ENCODE data around the gene MTF1. TPM values are rescaled to one million over a fixed set of nuclear protein-coding genes. Genes with fewer than 3 reads are reported as not detected.

Gene MTF1
- total RNA-seq, 1 experiment from 2014 or later = 21.2 TPM

GRCh38 chr1:37851262-37851661 lies 8.1 kb downstream of the MTF1 start:
- Histone ChIP-seq H2AFZ (ENCODE audit: low read depth, low read length, poor library complexity, severe bottlenecking) (no peak overlapping the region), H3K4me1 (ENCODE audit: control insufficient read depth in 1 of 2, insufficient read depth in 2 of 2, low read length in 2 of 2) (no peaks in the 10 kb centered on the region), H3K4me2 (ENCODE audit: low read length) (no peak overlapping the region), H3K36me3 (ENCODE audit: control insufficient read depth in 1 of 2, insufficient read depth in 2 of 2, low read length in 2 of 2) (peaks cover 4 to 14% of the 10 kb centered on the region in 2 experiments; a peak in 2 of 4 replicates), H3K27ac (ENCODE audit: low read depth, low read length) (no peak overlapping the region), H3K79me2 (ENCODE audit: insufficient read depth, low read length) (peaks cover 90% of the 10 kb centered on the region), H3K27me3 (ENCODE audit: insufficient read depth, low read length) (no peaks in the 10 kb centered on the region), H3K4me3 (replicated peaks in 1 of 2; ENCODE audit: low read depth in 1 of 2, low read length in 2 of 2) (no peak overlapping the region), H3K9ac (ENCODE audit: low read length) (no peak overlapping the region), H3K9me2 (ENCODE audit: insufficient read depth) (no peaks in the 10 kb centered on the region), H3K9me3 (ENCODE audit: control insufficient read depth in 1 of 2, insufficient read depth in 1 of 2, low read depth in 1 of 2, low read length in 2 of 2) (no peaks in the 10 kb centered on the region), H4K20me1 (ENCODE audit: insufficient read depth) (peaks cover 4% of the 10 kb centered on the region; the same call in 1 of the 2 replicates)
- CTCF ChIA-PET = interaction anchor here (2.0 kb wide), 1 partner anchor 8 kb away, joined by 10 read pairs; the partner anchor contains the start of gene MTF1
- POLR2A ChIA-PET = interaction anchor here (0.6 kb wide), 1 partner anchor 8 kb away, joined by 3 read pairs; the partner anchor contains the start of gene MTF1
- RAD21 ChIA-PET (ENCODE audit: low non-redundant PET in 1 of 2, low total read pairs in 2 of 2, uncharacterized antibody in 2 of 2, unreplicated experiment in 2 of 2) = no interaction called here
- no peak for DNase-seq (ENCODE audit: low read depth, low spot score)
- ATAC-seq = no peak
- intact Hi-C loops (cut with micrococcal nuclease) = no loop called here
- TF ChIP-seq RAD21 (IDR thresholded peaks at IDR 0.05; ENCODE audit: low read depth) = no peak
- TF ChIP-seq EZH2 (IDR thresholded peaks at IDR 0.05) = no peak
- TF ChIP-seq SRF (IDR thresholded peaks at IDR 0.05; ENCODE audit: low read depth) = no peak
- no peak for TF ChIP-seq EGR1 (IDR thresholded peaks at IDR 0.05; ENCODE audit: low read depth)
- TF ChIP-seq TCF7L2 (IDR thresholded peaks at IDR 0.05; ENCODE audit: borderline replicate concordance, extremely low read depth, insufficient read depth, insufficient read length) = no peak
- no peak for TF ChIP-seq ELF1 (IDR thresholded peaks at IDR 0.05; ENCODE audit: borderline replicate concordance, low read depth)
- no peak for TF ChIP-seq POLR2A (IDR thresholded peaks at IDR 0.05; ENCODE audit: borderline replicate concordance, extremely low read depth, insufficient read depth, insufficient read length)
- BruUV-seq (replicated peaks) = no TSS peak

DNA sequence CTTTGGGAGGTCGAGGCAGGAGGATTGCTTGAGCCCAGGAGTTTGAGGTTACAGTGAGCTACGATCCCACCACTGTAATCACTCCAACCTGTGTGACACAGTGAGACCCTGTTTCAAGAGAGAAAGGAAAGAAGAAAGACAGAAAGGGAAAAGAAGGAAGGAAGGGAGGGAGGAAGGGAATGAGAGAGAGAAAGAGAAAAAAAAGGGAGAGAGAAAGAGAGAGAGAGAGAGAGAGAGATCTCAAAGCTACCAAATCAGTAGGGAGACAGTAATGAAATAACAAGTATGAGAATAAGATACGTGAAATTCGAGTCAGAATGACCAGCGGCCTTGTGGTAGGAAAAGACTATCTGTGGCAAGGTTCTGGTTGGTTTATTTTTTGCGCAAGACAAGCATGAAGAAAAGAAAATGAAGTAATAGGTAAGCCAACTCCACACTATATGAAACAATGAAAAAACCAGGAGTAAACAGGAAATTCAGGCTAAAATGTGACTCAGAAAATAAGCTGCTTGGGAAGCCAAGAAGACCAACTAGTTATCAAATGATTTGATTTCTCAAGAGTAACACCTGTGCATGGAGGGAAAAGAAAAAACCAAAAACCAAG lies 8.9 kb downstream of the MTF1 start:
- TF ChIP-seq EZH2 (IDR thresholded peaks at IDR 0.05) = no peak
- TF ChIP-seq, protein P1, sequence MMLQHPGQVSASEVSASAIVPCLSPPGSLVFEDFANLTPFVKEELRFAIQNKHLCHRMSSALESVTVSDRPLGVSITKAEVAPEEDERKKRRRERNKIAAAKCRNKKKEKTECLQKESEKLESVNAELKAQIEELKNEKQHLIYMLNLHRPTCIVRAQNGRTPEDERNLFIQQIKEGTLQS (IDR thresholded peaks at IDR 0.05) = no peak
- TF ChIP-seq, protein P2, sequence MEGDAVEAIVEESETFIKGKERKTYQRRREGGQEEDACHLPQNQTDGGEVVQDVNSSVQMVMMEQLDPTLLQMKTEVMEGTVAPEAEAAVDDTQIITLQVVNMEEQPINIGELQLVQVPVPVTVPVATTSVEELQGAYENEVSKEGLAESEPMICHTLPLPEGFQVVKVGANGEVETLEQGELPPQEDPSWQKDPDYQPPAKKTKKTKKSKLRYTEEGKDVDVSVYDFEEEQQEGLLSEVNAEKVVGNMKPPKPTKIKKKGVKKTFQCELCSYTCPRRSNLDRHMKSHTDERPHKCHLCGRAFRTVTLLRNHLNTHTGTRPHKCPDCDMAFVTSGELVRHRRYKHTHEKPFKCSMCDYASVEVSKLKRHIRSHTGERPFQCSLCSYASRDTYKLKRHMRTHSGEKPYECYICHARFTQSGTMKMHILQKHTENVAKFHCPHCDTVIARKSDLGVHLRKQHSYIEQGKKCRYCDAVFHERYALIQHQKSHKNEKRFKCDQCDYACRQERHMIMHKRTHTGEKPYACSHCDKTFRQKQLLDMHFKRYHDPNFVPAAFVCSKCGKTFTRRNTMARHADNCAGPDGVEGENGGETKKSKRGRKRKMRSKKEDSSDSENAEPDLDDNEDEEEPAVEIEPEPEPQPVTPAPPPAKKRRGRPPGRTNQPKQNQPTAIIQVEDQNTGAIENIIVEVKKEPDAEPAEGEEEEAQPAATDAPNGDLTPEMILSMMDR (IDR thresholded peaks at IDR 0.05 in 2 of 3, conservative IDR thresholded peaks at IDR 0.05 in 1 of 3; ENCODE audit: borderline replicate concordance in 1 of 3, insufficient read depth in 1 of 3, low read depth in 2 of 3, low read length in 2 of 3) = no peak
- no peak for TF ChIP-seq SP1 (IDR thresholded peaks at IDR 0.05; ENCODE audit: low read depth)
- no peak for TF ChIP-seq YY1 (IDR thresholded peaks at IDR 0.05; ENCODE audit: extremely low read depth, insufficient replicate concordance, low read depth, low read length)
- ChIA-PET CTCF (interaction anchor here (2.0 kb wide), 1 partner anchor 9 kb away, joined by 10 read pairs; the partner anchor contains the start of gene MTF1), RAD21 (ENCODE audit: low non-redundant PET in 1 of 2, low total read pairs in 2 of 2, uncharacterized antibody in 2 of 2, unreplicated experiment in 2 of 2) (no interaction called here), POLR2A (no interaction called here)
- Histone ChIP-seq H4K20me1 (ENCODE audit: insufficient read depth) (peaks cover 4% of the 10 kb centered on the region; the same call in 1 of the 2 replicates), H3K79me2 (ENCODE audit: insufficient read depth, low read length) (peaks cover 91% of the 10 kb centered on the region), H3K9ac (ENCODE audit: low read length) (no peak overlapping the region), H3K4me2 (ENCODE audit: low read length) (no peak overlapping the region), H3K4me3 (replicated peaks in 1 of 2; ENCODE audit: low read depth in 1 of 2, low read length in 2 of 2) (no peak overlapping the region), H3K9me2 (ENCODE audit: insufficient read depth) (no peaks in the 10 kb centered on the region), H3K9me3 (ENCODE audit: control insufficient read depth in 1 of 2, insufficient read depth in 1 of 2, low read depth in 1 of 2, low read length in 2 of 2) (no peaks in the 10 kb centered on the region), H2AFZ (ENCODE audit: low read depth, low read length, poor library complexity, severe bottlenecking) (no peak overlapping the region), H3K4me1 (ENCODE audit: control insufficient read depth in 1 of 2, insufficient read depth in 2 of 2, low read length in 2 of 2) (no peaks in the 10 kb centered on the region), H3K27me3 (ENCODE audit: insufficient read depth, low read length) (no peaks in the 10 kb centered on the region), H3K27ac (ENCODE audit: low read depth, low read length) (no peak overlapping the region), H3K36me3 (ENCODE audit: control insufficient read depth in 1 of 2, insufficient read depth in 2 of 2, low read length in 2 of 2) (peaks cover 5 to 19% of the 10 kb centered on the region in 2 experiments; a peak in 3 of 4 replicates)
- DNase-seq (ENCODE audit: low read depth, low spot score) = no peak
- no TSS peak for BruUV-seq (replicated peaks)
- no peak for ATAC-seq
- intact Hi-C loops (cut with micrococcal nuclease) = no loop called here
